Measurements from ENCODE around the gene TMC2. TPM values are rescaled to one million over a fixed set of nuclear protein-coding genes. Genes with fewer than 3 reads are reported as not detected.
A peak's percentile ranks its signal among the peaks of the same experiment; 100 is the strongest.

TMC2 gene
- total RNA-seq, 1 experiment from 2014 or later: not detected

DNA sequence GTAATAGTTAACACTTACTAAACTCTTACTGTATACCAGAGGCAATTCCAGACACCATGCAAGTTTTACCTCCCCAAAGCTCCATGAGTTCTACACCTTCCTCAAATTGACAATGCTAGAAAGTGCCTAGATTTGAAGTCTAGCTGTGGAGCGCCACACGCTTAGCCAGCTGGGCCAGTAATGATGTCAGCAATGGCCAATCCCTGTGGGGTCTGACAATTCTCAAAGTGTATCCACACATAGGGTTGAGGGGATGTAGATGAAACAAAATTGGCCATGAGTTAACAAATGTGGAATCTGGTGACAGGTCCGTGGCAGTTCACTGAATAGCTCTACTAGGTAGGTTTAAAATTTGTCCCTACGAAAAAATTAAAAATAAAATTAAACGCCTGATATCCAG, 28.9 kb upstream of the TMC2 start:
- Mint-ChIP-seq H3K9me3 (no peaks in the 10 kb centered on the region), H3K36me3 (no peaks in the 10 kb centered on the region), H3K4me1 (peaks cover 7% of the 10 kb centered on the region), H3K27ac (no peak overlapping the region), H3K4me3 (peak overlapping the region; percentile 100), H3K27me3 (ENCODE audit: low read depth) (peaks cover 52% of the 10 kb centered on the region)
- ChIA-PET CTCF (interaction anchor here (2.0 to 3.9 kb wide), 2 partner anchors 14 to 17 kb away, joined by 10 to 27 read pairs; no protein-coding TSS in a partner anchor), POLR2A (no interaction called here)
- DNase-seq (ENCODE audit: low spot score) (no peak), ATAC-seq (no peak)
- no peak for TF ChIP-seq KAT7 (CRISPR knock-in tag; IDR thresholded peaks at IDR 0.05; ENCODE audit: borderline replicate concordance)
- TF ChIP-seq HMGXB4 (CRISPR knock-in tag; IDR thresholded peaks at IDR 0.05): no peak
- no peak for TF ChIP-seq IRF2 (CRISPR knock-in tag; IDR thresholded peaks at IDR 0.05; ENCODE audit: borderline replicate concordance, low read depth)
- TF ChIP-seq PREB (CRISPR knock-in tag; IDR thresholded peaks at IDR 0.05; ENCODE audit: borderline replicate concordance): no peak
- no peak for TF ChIP-seq CDX4 (CRISPR knock-in tag; IDR thresholded peaks at IDR 0.05; ENCODE audit: borderline replicate concordance)
- TF ChIP-seq CREB1 (CRISPR knock-in tag; IDR thresholded peaks at IDR 0.05): no peak
- no peak for TF ChIP-seq SOX15 (CRISPR knock-in tag; IDR thresholded peaks at IDR 0.05)
- no peak for TF ChIP-seq SMAD4 (CRISPR knock-in tag; IDR thresholded peaks at IDR 0.05)
- TF ChIP-seq, protein P1, sequence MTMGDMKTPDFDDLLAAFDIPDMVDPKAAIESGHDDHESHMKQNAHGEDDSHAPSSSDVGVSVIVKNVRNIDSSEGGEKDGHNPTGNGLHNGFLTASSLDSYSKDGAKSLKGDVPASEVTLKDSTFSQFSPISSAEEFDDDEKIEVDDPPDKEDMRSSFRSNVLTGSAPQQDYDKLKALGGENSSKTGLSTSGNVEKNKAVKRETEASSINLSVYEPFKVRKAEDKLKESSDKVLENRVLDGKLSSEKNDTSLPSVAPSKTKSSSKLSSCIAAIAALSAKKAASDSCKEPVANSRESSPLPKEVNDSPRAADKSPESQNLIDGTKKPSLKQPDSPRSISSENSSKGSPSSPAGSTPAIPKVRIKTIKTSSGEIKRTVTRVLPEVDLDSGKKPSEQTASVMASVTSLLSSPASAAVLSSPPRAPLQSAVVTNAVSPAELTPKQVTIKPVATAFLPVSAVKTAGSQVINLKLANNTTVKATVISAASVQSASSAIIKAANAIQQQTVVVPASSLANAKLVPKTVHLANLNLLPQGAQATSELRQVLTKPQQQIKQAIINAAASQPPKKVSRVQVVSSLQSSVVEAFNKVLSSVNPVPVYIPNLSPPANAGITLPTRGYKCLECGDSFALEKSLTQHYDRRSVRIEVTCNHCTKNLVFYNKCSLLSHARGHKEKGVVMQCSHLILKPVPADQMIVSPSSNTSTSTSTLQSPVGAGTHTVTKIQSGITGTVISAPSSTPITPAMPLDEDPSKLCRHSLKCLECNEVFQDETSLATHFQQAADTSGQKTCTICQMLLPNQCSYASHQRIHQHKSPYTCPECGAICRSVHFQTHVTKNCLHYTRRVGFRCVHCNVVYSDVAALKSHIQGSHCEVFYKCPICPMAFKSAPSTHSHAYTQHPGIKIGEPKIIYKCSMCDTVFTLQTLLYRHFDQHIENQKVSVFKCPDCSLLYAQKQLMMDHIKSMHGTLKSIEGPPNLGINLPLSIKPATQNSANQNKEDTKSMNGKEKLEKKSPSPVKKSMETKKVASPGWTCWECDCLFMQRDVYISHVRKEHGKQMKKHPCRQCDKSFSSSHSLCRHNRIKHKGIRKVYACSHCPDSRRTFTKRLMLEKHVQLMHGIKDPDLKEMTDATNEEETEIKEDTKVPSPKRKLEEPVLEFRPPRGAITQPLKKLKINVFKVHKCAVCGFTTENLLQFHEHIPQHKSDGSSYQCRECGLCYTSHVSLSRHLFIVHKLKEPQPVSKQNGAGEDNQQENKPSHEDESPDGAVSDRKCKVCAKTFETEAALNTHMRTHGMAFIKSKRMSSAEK (CRISPR knock-in tag; IDR thresholded peaks at IDR 0.05; ENCODE audit: borderline replicate concordance): no peak
- TF ChIP-seq FOXK1 (CRISPR knock-in tag; IDR thresholded peaks at IDR 0.05): no peak
- no peak for TF ChIP-seq CTCF (IDR thresholded peaks at IDR 0.05)
- TF ChIP-seq GRHL2 (CRISPR knock-in tag; IDR thresholded peaks at IDR 0.05; ENCODE audit: insufficient replicate concordance, severe bottlenecking): no peak
- TF ChIP-seq ZNF121 (CRISPR knock-in tag; IDR thresholded peaks at IDR 0.05): no peak
- no peak for TF ChIP-seq TCF7 (CRISPR knock-in tag; IDR thresholded peaks at IDR 0.05; ENCODE audit: low read depth)
- no peak for TF ChIP-seq CREM (CRISPR knock-in tag; IDR thresholded peaks at IDR 0.05)
- TF ChIP-seq PRRX2 (CRISPR knock-in tag; IDR thresholded peaks at IDR 0.05): no peak

Data from WTC11 (cell line).